GM19467 (cell line): ENCODE results near the gene RHNO1.
"Not testable (repeated sequence)": the region's sequence is repeated elsewhere in the genome, so short reads cannot be mapped to it uniquely, and the experiment has no call there.

Source experiments
- ATAC-seq: cut with Tn5 transposase; IDR thresholded peaks from one replicate; pipeline ENCODE4 v1.9.1; 2021; ENCODE audit warnings: mild to moderate bottlenecking, moderate library complexity; ENCODE audit not compliant: unreplicated experiment

RHNO1 gene

DNA sequence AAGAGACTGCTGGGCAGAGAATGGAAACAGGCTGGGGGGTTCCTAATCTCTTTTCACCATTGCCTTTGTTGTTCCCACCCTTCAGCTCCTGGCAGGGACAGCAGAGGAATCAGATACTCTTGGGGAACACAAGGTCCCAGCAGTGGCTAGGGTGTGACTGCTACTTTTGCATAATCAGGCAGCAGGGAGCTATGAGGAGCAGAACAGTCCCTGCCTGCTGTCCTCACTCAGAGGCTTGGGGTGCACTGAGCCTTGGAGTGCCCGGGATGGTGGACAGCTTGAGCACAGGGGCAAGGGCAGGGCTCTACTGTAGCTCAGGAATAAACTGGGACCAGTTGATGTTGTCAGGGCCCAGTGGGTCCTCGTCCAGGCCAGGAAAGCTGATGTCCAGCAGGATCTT, 18.7 kb upstream of the RHNO1 start:
- no peak for ATAC-seq

- ATAC-seq, result no peak
Measured at GRCh38 chr12:2858944-2859421, 18.0 kb upstream of the RHNO1 start.

- ATAC-seq, result no peak
Measured at GRCh38 chr12:2860170-2860569, 16.9 kb upstream of the RHNO1 start.

- no peak for ATAC-seq
Measured at GRCh38 chr12:2862876-2863275, 14.1 kb upstream of the RHNO1 start.

- not testable (repeated sequence) for ATAC-seq
Measured at GRCh38 chr12:2863402-2863801, 13.6 kb upstream of the RHNO1 start.

DNA sequence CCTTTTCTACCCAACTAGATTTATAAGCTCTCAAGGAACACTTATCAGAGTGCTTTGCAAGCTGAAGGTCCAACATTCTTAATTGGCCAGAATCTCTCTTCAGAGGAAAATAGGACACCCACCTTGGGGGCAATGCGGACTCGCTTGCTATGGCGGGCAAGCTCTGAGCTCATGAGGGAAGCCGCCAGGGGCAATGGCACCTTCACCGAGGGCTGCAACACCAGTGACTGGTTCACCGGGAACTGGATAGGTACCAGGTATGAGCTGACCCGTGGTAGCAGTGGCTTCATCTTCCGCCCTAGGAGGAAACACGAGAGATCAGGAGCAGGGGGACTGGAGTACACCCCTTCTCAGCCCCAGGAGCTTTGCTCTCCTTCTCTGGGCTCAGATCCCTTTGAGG, 12.8 kb upstream of the RHNO1 start:
- no peak for ATAC-seq

- ATAC-seq, result not testable (repeated sequence)
Measured at GRCh38 chr12:2868986-2869632, 7.9 kb upstream of the RHNO1 start.

DNA sequence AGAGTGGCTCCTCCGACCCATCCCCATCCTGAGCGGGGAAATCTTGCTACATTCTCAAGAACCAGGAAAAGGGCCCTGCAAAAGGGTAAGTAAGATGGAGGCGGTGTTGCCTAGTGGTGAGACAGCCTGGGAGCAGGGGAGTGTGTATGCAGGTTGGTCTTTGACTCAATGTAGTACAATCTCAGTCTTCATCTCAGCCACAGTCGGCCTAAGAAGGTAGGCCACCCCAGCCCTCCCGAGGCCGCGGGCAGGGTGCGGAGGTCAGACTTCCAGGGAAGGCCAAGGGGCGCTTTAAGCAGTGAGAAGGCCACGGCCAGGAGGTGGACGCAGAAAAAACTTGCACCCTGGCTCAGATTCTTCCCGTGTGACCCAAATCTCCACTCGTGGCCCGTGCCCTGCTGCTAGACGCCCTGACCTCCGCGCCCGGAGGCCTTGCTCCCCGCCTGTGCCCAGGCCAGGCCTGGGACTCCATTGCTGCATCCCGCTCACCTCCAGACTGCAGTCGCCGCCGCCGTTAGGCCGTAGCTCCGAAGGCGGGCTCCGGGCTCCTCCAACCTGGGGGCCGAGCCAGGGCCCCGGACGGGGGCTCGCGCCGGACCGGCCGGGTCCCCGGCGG, 484 bp upstream of the RHNO1 start:
- ATAC-seq, result peak; percentile 30

GRCh38 chr12:2877953-2878732, 1.1 kb downstream of the RHNO1 start:
- no peak for ATAC-seq

- ATAC-seq, result no peak
Measured at GRCh38 chr12:2879853-2880252, 2.8 kb downstream of the RHNO1 start.

DNA sequence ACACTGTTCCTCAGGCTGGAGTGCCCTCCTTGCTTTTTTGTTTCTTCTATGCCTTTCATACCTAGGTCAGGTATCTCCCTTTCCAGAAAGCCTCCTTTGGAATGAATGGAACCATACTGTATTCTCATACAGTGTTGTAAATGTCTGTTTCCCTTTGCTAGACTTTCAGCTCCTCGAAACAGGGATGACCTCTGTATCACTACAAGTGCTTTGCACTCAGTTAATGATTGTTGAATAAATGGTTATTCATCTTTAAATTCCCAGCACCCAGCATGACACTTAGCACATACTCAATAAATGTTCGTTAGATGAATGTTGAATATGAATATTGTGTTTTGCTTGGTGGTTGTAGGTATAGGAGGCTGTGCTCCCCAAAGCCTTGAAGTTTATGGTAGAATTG, 7.8 kb downstream of the RHNO1 start:
- ATAC-seq, result no peak

DNA sequence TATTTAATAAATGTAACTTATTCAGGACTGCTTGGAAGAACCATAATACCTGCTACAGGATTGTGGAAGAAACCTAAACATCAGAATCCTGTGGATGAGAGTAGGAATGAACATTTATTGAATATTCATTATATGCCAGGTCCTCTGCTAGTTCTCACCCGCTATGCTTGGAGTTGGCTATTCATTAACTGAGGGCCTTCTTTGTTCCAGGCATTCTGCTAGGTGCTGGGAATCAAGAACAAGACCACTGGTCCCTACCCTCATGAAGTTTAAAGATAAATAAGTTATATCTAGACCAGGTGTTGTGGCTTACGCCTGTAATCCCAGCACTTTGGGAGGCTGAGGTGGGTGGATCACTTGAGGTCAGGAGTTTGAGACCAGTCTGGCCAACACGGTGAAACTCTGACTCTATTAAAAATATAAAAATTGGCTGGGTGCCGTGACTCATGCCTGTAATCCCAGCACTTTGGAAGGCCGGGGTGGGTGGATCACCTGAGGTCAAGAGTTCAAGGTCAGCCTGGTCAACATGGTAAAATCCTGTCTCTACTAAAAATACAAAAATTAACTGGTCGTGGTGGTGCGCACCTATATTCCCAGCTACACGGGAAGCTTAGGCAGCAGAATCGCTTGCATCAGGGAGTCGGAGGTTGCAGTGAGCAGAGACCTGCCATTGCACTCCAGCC, 9.9 kb downstream of the RHNO1 start:
- ATAC-seq, result no peak

GRCh38 chr12:2890001-2890387, 13.0 kb downstream of the RHNO1 start:
- no peak for ATAC-seq

DNA sequence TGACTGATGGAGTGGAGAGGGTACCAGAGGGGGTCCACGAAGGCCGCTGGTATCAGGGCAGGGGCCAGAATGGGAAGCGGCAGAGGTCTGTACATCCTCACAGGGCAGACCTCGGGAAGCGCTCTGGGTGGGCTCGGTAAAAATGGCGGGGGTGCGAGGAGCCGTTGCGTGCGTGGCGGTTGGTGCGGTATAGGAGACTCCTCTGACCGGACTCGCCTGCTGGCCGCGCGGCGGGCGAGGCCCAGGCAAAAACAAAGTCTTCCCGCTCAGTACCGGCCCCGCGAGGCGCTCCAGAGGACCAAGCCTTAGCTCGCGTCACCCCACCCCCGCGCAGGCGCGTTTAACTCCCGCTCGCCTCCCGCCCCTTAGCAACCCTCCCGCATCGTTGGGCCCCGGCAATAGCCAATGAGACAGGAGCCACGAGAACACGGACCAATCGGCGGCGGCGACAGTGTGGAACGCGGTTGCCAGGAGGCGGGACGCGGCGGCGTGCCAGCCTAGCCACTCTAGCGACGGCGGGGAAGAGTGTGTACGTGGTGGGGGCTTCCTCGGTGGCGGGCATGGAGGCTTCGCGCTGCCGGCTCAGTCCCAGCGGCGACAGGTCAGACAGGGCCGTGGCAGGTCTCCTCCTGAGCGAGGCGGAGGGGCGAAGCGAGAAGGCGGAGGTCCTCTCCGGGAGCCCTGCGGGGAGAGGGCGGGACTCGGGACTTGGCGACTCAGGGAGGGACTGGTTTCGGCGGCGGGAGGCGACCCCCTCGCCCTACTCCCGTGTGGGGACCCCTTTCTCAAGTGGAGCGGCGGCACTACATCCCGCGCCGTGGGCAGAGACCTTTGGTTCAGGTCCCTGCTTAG, 13.6 kb downstream of the RHNO1 start, which contains the start of gene TULP3:
TSS of gene TULP3 (plus strand) at position 504 of the 852 bp plus-strand sequence. CDS start at position 561, 57 bp downstream.
- peak; percentile 97 for ATAC-seq

DNA sequence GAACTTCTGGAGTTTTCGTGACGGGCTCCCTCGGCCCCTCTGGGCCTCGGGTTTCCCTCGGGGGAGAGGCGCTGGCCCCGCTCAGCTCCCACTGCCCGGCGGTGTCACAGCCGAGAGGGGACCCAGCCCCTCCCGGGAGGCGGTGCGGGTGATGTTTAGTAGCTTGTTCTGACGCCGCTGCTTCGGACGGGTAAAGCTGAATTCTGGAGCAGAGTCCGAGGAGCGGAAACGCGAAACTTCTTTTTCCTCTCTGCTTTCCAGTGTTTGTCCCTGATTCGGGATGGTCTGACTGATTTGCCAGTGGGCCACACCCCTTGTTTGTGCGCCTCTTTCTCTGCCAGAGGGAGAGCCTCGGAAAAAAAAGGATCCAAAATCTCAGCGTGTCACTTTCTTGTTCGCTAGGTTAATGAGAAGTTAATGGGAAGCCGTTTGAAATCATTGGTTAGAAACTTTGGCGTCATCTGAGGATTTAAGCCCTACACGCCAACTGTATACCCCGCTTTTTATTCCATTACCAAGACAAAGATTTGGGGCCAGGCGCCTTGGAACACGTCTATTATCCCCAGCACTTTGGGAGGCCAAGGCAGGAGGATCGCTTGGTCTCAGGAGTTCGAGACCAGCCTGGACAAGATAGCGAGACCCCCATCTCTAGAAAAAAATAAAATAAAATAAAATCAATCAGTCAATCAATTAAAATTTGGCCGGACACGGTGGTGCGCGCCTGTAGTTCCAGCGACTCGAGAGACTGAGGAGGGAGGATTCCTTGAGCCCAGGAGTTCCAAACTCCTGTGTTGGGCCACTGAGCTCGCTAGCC, 14.4 kb downstream of the RHNO1 start:
- ATAC-seq, result no peak

DNA sequence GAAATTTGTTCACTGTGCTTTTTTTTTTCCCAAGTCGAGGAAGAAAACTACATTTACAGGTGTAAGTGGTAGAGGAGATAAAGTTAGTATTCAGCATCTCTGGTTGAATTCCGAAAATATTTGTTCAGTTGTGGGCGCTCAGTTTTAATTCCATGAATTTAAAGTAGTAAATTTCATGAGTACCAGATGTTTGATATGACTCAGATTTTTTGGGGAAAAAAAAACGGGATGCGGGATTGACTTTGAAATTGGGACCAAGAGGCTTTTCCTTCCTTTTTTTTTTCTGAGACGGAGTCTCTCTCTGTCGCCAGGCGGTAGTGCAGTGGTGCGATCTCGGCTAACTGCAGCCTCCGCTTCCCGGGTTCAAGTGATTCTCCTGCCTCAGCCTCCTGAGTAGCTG, 15.2 kb downstream of the RHNO1 start:
- no peak for ATAC-seq

DNA sequence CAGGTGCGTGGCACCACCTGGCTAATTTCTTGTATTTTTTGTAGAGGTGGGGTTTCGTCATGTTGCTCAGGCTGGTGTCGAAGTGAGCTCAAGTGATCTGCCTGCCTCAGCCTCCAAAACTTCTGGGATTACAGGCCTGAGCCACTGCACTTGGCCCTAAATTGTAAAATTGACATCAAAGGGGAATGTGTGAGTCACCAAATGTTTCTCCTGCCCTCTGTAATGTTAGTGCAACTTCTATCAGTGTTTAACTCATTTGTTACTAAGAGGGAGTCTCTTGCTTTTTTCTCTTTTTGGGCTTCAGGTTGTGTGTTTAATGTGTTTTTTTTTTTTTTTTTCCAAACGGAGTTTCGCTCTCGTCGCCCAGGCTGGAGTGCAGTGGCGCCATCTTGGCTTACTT, 16.0 kb downstream of the RHNO1 start:
- no peak for ATAC-seq

GRCh38 chr12:2895051-2895451, 18.0 kb downstream of the RHNO1 start:
- ATAC-seq, result no peak

DNA sequence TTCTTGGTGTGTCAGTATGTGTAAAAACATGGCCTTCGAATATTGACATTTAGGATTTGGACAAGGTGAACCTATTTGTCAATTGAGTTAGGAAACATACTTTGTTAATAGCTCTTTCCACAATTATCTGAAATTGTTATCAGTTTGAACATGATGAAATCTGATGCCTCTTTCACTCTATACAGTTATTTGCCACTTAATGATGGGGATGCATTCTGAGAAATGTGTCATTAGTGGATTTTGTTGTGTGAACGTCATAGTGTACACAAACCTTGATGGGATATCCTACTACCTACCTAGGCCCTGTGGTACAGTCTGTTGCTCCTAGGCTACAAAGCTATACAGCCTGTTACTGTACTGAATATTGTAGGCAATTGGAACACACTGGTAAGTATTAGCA, 18.5 kb downstream of the RHNO1 start:
- no peak for ATAC-seq

DNA sequence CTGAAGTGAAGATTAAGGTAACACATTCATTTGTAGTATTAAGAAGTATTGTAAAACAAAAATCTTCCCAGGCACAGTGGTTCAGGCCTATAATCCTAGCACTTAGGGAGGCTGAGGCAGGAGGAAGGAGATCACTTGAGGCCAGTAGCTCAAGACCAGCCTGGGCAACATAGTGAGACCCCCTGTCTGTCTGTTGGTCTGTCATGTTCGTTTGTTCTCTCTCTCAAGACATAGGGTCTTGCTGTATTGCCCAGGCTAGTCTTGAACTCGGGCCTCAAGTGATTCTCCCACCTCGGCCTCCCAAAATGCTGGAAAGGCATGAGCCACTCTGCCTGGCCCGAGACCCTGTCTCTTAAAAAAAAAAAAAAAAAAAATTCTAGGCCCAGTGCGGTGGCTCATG, 20.4 kb downstream of the RHNO1 start:
- no peak for ATAC-seq
